ENCODE results near the gene ADAM12. TPM values are rescaled to one million over a fixed set of nuclear protein-coding genes. Genes with fewer than 3 reads are reported as not detected.

The ADAM12 gene
- total RNA-seq, 2 donors from 2014 or later = 0.46 TPM; not detected in 1

GRCh38 chr10:126390324-126390723 is 2.0 kb upstream of the ADAM12 start:
- H3K9me3 ChIP-seq (ENCODE audit: control insufficient read depth, low read length) = peaks cover 5% of the 10 kb centered on the region
- WGBS, 2 experiments (ENCODE audit: insufficient coverage in 1 of 2, insufficient read length in 1 of 2) = 85 to 92% methylated on average over 2 to 4 of the region's 4 CpGs
- H3K27ac ChIP-seq (ENCODE audit: low read depth, low read length) = no peak overlapping the region
- H3K36me3 ChIP-seq (ENCODE audit: control insufficient read depth, insufficient read depth, low read length) = no peaks in the 10 kb centered on the region
- DNase-seq = no peak
- Mint-ChIP-seq H3K27me3 (ENCODE audit: insufficient read depth) (peaks cover 57% of the 10 kb centered on the region), H3K27ac (no peak overlapping the region), H3K36me3 (ENCODE audit: low read depth) (no peaks in the 10 kb centered on the region), H3K4me3 (no peak overlapping the region), H3K4me1 (peaks cover 9% of the 10 kb centered on the region), H3K9me3 (peaks cover 3% of the 10 kb centered on the region)
- H3K4me3 ChIP-seq (ENCODE audit: low read length) = no peak overlapping the region
- no peaks in the 10 kb centered on the region for H3K4me1 ChIP-seq (ENCODE audit: control insufficient read depth, insufficient read depth, low read length)
- peaks cover 57% of the 10 kb centered on the region for H3K27me3 ChIP-seq (ENCODE audit: control insufficient read depth, insufficient read depth, low read length, poor library complexity, severe bottlenecking)
- TF ChIP-seq CTCF (conservative IDR thresholded peaks at IDR 0.05) = no peak
- no peak overlapping the region for H3K9ac ChIP-seq (ENCODE audit: extremely low read depth, low read length, poor library complexity, severe bottlenecking)

GRCh38 chr10:126387041-126387921 is 996 bp downstream of the ADAM12 start:
- H3K4me3 ChIP-seq (ENCODE audit: low read length) = peak overlapping the region; percentile 75
- H3K4me1 ChIP-seq (ENCODE audit: control insufficient read depth, insufficient read depth, low read length) = no peaks in the 10 kb centered on the region
- 0 to 1% methylated on average over 17 to 50 of the region's 50 CpGs for WGBS, 2 experiments (ENCODE audit: insufficient coverage in 1 of 2, insufficient read length in 1 of 2)
- peak; percentile 95 for TF ChIP-seq CTCF (conservative IDR thresholded peaks at IDR 0.05)
- no peak overlapping the region for H3K9ac ChIP-seq (ENCODE audit: extremely low read depth, low read length, poor library complexity, severe bottlenecking)
- peaks cover 2% of the 10 kb centered on the region for H3K36me3 Mint-ChIP-seq (ENCODE audit: low read depth)
- peaks cover 60% of the 10 kb centered on the region for H3K27me3 ChIP-seq (ENCODE audit: control insufficient read depth, insufficient read depth, low read length, poor library complexity, severe bottlenecking)
- no peaks in the 10 kb centered on the region for H3K36me3 ChIP-seq (ENCODE audit: control insufficient read depth, insufficient read depth, low read length)
- peaks cover 7% of the 10 kb centered on the region for H3K9me3 ChIP-seq (ENCODE audit: control insufficient read depth, low read length)
- H3K27ac Mint-ChIP-seq = no peak overlapping the region
- peak; percentile 93 for DNase-seq
- H3K27ac ChIP-seq (ENCODE audit: low read depth, low read length) = no peak overlapping the region
- peaks cover 63% of the 10 kb centered on the region for H3K27me3 Mint-ChIP-seq (ENCODE audit: insufficient read depth)
- H3K4me1 Mint-ChIP-seq = peaks cover 12% of the 10 kb centered on the region
- peaks cover 1% of the 10 kb centered on the region for H3K9me3 Mint-ChIP-seq
- H3K4me3 Mint-ChIP-seq = peak overlapping the region; percentile 52

GRCh38 chr10:126384269-126384873 is 3.9 kb downstream of the ADAM12 start:
- peaks cover 42% of the 10 kb centered on the region for H3K27me3 ChIP-seq (ENCODE audit: control insufficient read depth, insufficient read depth, low read length, poor library complexity, severe bottlenecking)
- H3K27ac Mint-ChIP-seq = no peak overlapping the region
- 93 to 96% methylated on average over 4 to 5 of the region's 5 CpGs for WGBS, 2 experiments (ENCODE audit: insufficient coverage in 1 of 2, insufficient read length in 1 of 2)

More at GRCh38 chr10:126384269-126384873, 3.9 kb downstream of the ADAM12 start:
- peaks cover 7% of the 10 kb centered on the region for H3K9me3 ChIP-seq (ENCODE audit: control insufficient read depth, low read length)
- H3K4me1 ChIP-seq (ENCODE audit: control insufficient read depth, insufficient read depth, low read length) = no peaks in the 10 kb centered on the region
- peaks cover 5% of the 10 kb centered on the region for H3K9me3 Mint-ChIP-seq
- no peak overlapping the region for H3K4me3 Mint-ChIP-seq
- H3K27ac ChIP-seq (ENCODE audit: low read depth, low read length) = no peak overlapping the region
- peaks cover 2% of the 10 kb centered on the region for H3K36me3 Mint-ChIP-seq (ENCODE audit: low read depth)
- H3K36me3 ChIP-seq (ENCODE audit: control insufficient read depth, insufficient read depth, low read length) = no peaks in the 10 kb centered on the region
- H3K27me3 Mint-ChIP-seq (ENCODE audit: insufficient read depth) = peaks cover 47% of the 10 kb centered on the region
- no peak for DNase-seq
- H3K4me3 ChIP-seq (ENCODE audit: low read length) = no peak overlapping the region
- no peak overlapping the region for H3K9ac ChIP-seq (ENCODE audit: extremely low read depth, low read length, poor library complexity, severe bottlenecking)
- peaks cover 16% of the 10 kb centered on the region for H3K4me1 Mint-ChIP-seq
- no peak for TF ChIP-seq CTCF (conservative IDR thresholded peaks at IDR 0.05)

Data from endodermal cell (in vitro differentiated cells).